K562 (cell line): ENCODE data around the gene SLIT1. TPM values are rescaled to one million over a fixed set of nuclear protein-coding genes. Genes with fewer than 3 reads are reported as not detected.

Experiments used
- ATAC-seq: fragments of 200-7000 bp; cut with Tn5 transposase; 3 replicates; pipeline ENCODE4 v1.9.1; 2020; ENCODE audit warnings: moderate library complexity
- BruUV-seq: library from RNA; stranded (reverse); fragments of 400-500 nt; replicated peaks from 2 replicates; lab custom pipeline; 2021; lab: Mats Ljungman, UMichigan
- CTCF ChIA-PET: fragments of 300-600 bp; formaldehyde crosslinking; extraction: SDS; loops from one replicate; lab custom pipeline; 2021; ENCODE audit warnings: low intra/inter-chr PET ratio; lab: Yijun Ruan, JAX
- POLR2A ChIA-PET: fragments of 300-600, 350-650 bp; sonication (Branson Sonifier 250); formaldehyde crosslinking; extraction: SDS; loops from one replicate; lab custom pipeline; 2021; ENCODE audit warnings: antibody characterized with exemption, inconsistent platforms; lab: Yijun Ruan, JAX
- DNase-seq, 4 experiments: peaks; one replicate each; pipeline versions ENCODE4 v3.0.0 to v3.0.0-alpha.2; 2011 to 2018; ENCODE audit warnings: low spot score in 3 of 4, mixed read lengths in 3 of 4; ENCODE audit errors: extremely low read depth in 1 of 4
- FAIRE-seq: peaks from 2 replicates; lab custom pipeline; 2011; peaks lifted over from hg19 to GRCh38; lab: Jason Lieb, UNC
- H2AFZ ChIP-seq: 2 replicates; pipeline ENCODE4 v1.6.0; 2011; ENCODE audit warnings: low read depth, low read length, control low read depth, inconsistent platforms
- H3K27ac ChIP-seq: fragments of 200-600 bp; 3 replicates; pipeline ENCODE4 v1.8.0; 2011; ENCODE audit warnings: low read depth, mild to moderate bottlenecking, control low read depth, inconsistent platforms, low read length, moderate library complexity, mixed read lengths; ENCODE audit errors: extremely low read depth
- H3K27me3 ChIP-seq, 2 experiments: fragments of 300-600 bp in 1 of 2; 2 replicates in 1 of 2; 3 replicates in 1 of 2; pipeline versions ENCODE4 v1.6.0 to v1.8.0; 2011; ENCODE audit warnings: inconsistent platforms in 2 of 2, low read length in 2 of 2, mild to moderate bottlenecking in 1 of 2, mixed read lengths in 1 of 2, moderate library complexity in 1 of 2; ENCODE audit not compliant: control insufficient read depth in 2 of 2, insufficient read depth in 2 of 2
- H3K36me3 ChIP-seq: fragments of 300-600 bp; 3 replicates; pipeline ENCODE4 v1.8.0; 2011; ENCODE audit warnings: mild to moderate bottlenecking, low read length, inconsistent platforms; ENCODE audit not compliant: control insufficient read depth, insufficient read depth
- H3K4me1 ChIP-seq, 2 experiments: fragments of 200-600 bp in 1 of 2; replicated peaks in 1 of 2; 2 replicates in 1 of 2; 3 replicates in 1 of 2; pipeline versions ENCODE4 v1.5.1 to v1.8.0; 2011; ENCODE audit warnings: inconsistent platforms in 2 of 2, low read length in 2 of 2, mild to moderate bottlenecking in 1 of 2, mixed read lengths in 1 of 2, moderate library complexity in 1 of 2; ENCODE audit not compliant: control insufficient read depth in 2 of 2, insufficient read depth in 2 of 2
- H3K4me2 ChIP-seq: 2 replicates; pipeline ENCODE4 v1.6.1; 2011; ENCODE audit warnings: low read length, control low read depth, inconsistent platforms, mixed read lengths; ENCODE audit not compliant: insufficient read depth
- H3K4me3 ChIP-seq: fragments of 200-600 bp; sonication (generic), shearing (Covaris generic); 2 replicates; pipeline ENCODE4 v1.5.1; 2016; ENCODE audit warnings: control low read depth, inconsistent platforms
- H3K79me2 ChIP-seq: fragments of 200-600 bp; 3 replicates; pipeline ENCODE4 v1.8.0; 2011; ENCODE audit warnings: low read length, inconsistent platforms; ENCODE audit not compliant: control insufficient read depth, insufficient read depth
- H3K9ac ChIP-seq, 2 experiments: 2 replicates each; pipeline versions ENCODE4 v1.6.0 to v1.6.1; 2011; ENCODE audit warnings: low read depth in 2 of 2, low read length in 2 of 2, control low read depth in 1 of 2, inconsistent platforms in 1 of 2, mild to moderate bottlenecking in 1 of 2, mixed read lengths in 1 of 2; ENCODE audit not compliant: insufficient read depth in 1 of 2
- H3K9me1 ChIP-seq: one replicate; pipeline ENCODE4 v1.6.0; 2011; ENCODE audit warnings: inconsistent platforms, mild to moderate bottlenecking, low read length, moderate library complexity; ENCODE audit not compliant: control insufficient read depth, insufficient read depth
- H3K9me3 ChIP-seq: replicated peaks from 2 replicates; pipeline ENCODE4 v1.5.1; 2011; ENCODE audit warnings: low read depth, low read length, inconsistent platforms; ENCODE audit not compliant: control insufficient read depth, insufficient read depth
- H4K20me1 ChIP-seq: replicated peaks from 2 replicates; pipeline ENCODE4 v1.6.1; 2011; ENCODE audit warnings: low read length, inconsistent platforms, mixed read lengths; ENCODE audit not compliant: control insufficient read depth, insufficient read depth
- ESRRB ChIP-seq: fragments of 250-450 bp; sonication (Bioruptor Pico); IDR thresholded peaks from 2 replicates; pipeline ENCODE4 v1.5.0; 2020; ENCODE audit warnings: mild to moderate bottlenecking, moderate library complexity, borderline replicate concordance
- GTF2E2 ChIP-seq: fragments of 200-800 bp; sonication (Bioruptor generic); IDR thresholded peaks from 2 replicates; pipeline ENCODE4 v1.6.1; 2016; ENCODE audit warnings: missing genetic modification characterization, missing compliant biosample characterization
- HDAC3 ChIP-seq: fragments of 450-650 bp; IDR thresholded peaks from 2 replicates; pipeline ENCODE4 v1.6.1; 2018; ENCODE audit warnings: borderline replicate concordance, mild to moderate bottlenecking, moderate library complexity; ENCODE audit not compliant: partially characterized antibody
- ILF3 ChIP-seq: fragments of 450-650 bp; IDR thresholded peaks from 2 replicates; pipeline ENCODE4 v1.6.1; 2018; ENCODE audit warnings: antibody characterized with exemption, mild to moderate bottlenecking, moderate library complexity, borderline replicate concordance
- KDM2B ChIP-seq: fragments of 250-450 bp; sonication (Bioruptor Pico); IDR thresholded peaks from 2 replicates; pipeline ENCODE4 v1.8.0; 2021; ENCODE audit warnings: mild to moderate bottlenecking, moderate library complexity
- NR4A1 ChIP-seq, 2 experiments: fragments of 250-450 bp in 1 of 2; fragments of 450-650 bp in 1 of 2; sonication (Bioruptor Pico) in 1 of 2; IDR thresholded peaks; 2 replicates each; pipeline versions ENCODE4 v1.4.0 to v1.6.1; 2016 to 2020; ENCODE audit warnings: mild to moderate bottlenecking in 2 of 2, missing compliant biosample characterization in 1 of 2, missing genetic modification characterization in 1 of 2, moderate library complexity in 1 of 2
- PRMT5 ChIP-seq: sonication (generic); formaldehyde crosslinking; IDR thresholded peaks from 2 replicates; pipeline ENCODE4 v1.5.0; 2020; ENCODE audit warnings: missing genetic modification reagents
- ZNF174 ChIP-seq: fragments of 250-450 bp; sonication (Bioruptor Pico); IDR thresholded peaks from 2 replicates; pipeline ENCODE4 v1.4.0; 2020; ENCODE audit warnings: mild to moderate bottlenecking
- ZNF282 ChIP-seq: sonication (generic); formaldehyde crosslinking; IDR thresholded peaks from 2 replicates; pipeline ENCODE4 v1.8.1; 2023; ENCODE audit warnings: missing genetic modification reagents
- WGBS: fragments of 100-300 bp; shearing (Covaris generic); methylation state at CpG from one replicate; pipeline ENCODE4 v1.1.6; 2016; ENCODE audit warnings: low coverage, mixed read lengths; ENCODE audit not compliant: insufficient coverage; ENCODE audit errors: missing lambda C conversion rate; 5-methylcytosine and 5-hydroxymethylcytosine counted together
- in situ Hi-C: fragments of 300-500 bp; cut with MboI; formaldehyde crosslinking; loops from 4 replicates; pipeline ENCODE4 v1.15.0; 2018; ENCODE audit warnings: inconsistent platforms, mixed read lengths
- intact Hi-C: fragments of 100-400 bp; cut with micrococcal nuclease; formaldehyde crosslinking; loops from 2 replicates; pipeline ENCODE4 v1.14.2; 2022
- polyA plus RNA-seq, 8 experiments: library from polyadenylated mRNA; depleted of rRNA in 4 of 8; stranded (reverse) in 5 of 8; unstranded in 3 of 8; fragments of >200 nt; fragmentation: Nextera tagmentation in 2 of 8; fragmentation: Illumina TruSeq in 1 of 8; extraction: Ambion mirVana in 2 of 8; extraction: Trizol in 1 of 8; gene quantifications; 2 replicates each; pipeline versions ENCODE4 v1.2.1 to v1.2.3, GENCODE V29; 2011 to 2014; ENCODE audit warnings: inconsistent platforms in 1 of 8, missing spikeins in 1 of 8
- total RNA-seq, 7 experiments: library from RNA; depleted of rRNA in 6 of 7; stranded (reverse); fragments of >200 nt in 6 of 7; fragmentation: Illumina TruSeq in 2 of 7; extraction: Trizol in 2 of 7; gene quantifications; 2 replicates each; pipeline versions ENCODE4 v1.2.1 to v1.2.3, GENCODE V29; 2011 to 2021; ENCODE audit warnings: low replicate concordance in 1 of 7
- TF ChIP-seq, protein P1 (sequence below): sonication (generic); formaldehyde crosslinking; IDR thresholded peaks from 2 replicates; pipeline ENCODE4 v1.8.0; 2023; ENCODE audit warnings: mild to moderate bottlenecking, missing genetic modification reagents
- TF ChIP-seq, protein P2 (sequence below): sonication (generic); formaldehyde crosslinking; IDR thresholded peaks from 2 replicates; pipeline ENCODE4 v1.9.0; 2022; ENCODE audit warnings: mild to moderate bottlenecking, missing genetic modification reagents
- TF ChIP-seq, protein P3 (sequence below): fragments of 200-800 bp; sonication (Bioruptor generic); IDR thresholded peaks from 2 replicates; pipeline ENCODE4 v1.6.1; 2017; ENCODE audit warnings: missing genetic modification characterization, missing compliant biosample characterization

Gene SLIT1
- total and polyA plus RNA-seq, 9 of the 15 experiments (the other 6 are each of a cell fraction or from before 2014, with no cell fraction given), result 0.01 to 0.11 (median 0.04) TPM; not detected in 3

DNA sequence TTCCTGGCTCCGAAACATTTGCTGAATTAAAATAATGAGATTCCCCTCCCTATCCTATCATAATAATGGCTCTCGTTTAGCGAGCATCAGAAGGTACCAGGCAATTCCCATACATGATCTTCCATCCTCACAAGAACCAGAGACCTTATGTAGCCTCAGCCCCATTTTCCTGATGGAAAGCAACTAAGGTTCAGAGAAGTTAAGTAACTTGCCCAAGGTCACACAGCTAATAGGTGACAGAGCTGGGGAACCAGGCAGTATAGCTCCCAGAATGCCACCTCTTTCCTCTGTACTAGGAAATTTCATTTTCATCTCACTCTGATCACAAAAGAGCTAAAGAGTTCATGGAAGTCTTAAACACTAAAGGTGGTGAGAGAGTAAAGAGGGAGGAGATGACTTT is 2.4 kb downstream of the SLIT1 start (continued):
- TF ChIP-seq ESRRB (no peak), KDM2B (CRISPR knock-in tag) (no peak), HDAC3 (no peak), ZNF174 (no peak), ILF3 (no peak)
- TF ChIP-seq, protein P1, sequence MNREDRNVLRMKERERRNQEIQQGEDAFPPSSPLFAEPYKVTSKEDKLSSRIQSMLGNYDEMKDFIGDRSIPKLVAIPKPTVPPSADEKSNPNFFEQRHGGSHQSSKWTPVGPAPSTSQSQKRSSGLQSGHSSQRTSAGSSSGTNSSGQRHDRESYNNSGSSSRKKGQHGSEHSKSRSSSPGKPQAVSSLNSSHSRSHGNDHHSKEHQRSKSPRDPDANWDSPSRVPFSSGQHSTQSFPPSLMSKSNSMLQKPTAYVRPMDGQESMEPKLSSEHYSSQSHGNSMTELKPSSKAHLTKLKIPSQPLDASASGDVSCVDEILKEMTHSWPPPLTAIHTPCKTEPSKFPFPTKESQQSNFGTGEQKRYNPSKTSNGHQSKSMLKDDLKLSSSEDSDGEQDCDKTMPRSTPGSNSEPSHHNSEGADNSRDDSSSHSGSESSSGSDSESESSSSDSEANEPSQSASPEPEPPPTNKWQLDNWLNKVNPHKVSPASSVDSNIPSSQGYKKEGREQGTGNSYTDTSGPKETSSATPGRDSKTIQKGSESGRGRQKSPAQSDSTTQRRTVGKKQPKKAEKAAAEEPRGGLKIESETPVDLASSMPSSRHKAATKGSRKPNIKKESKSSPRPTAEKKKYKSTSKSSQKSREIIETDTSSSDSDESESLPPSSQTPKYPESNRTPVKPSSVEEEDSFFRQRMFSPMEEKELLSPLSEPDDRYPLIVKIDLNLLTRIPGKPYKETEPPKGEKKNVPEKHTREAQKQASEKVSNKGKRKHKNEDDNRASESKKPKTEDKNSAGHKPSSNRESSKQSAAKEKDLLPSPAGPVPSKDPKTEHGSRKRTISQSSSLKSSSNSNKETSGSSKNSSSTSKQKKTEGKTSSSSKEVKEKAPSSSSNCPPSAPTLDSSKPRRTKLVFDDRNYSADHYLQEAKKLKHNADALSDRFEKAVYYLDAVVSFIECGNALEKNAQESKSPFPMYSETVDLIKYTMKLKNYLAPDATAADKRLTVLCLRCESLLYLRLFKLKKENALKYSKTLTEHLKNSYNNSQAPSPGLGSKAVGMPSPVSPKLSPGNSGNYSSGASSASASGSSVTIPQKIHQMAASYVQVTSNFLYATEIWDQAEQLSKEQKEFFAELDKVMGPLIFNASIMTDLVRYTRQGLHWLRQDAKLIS (CRISPR knock-in tag), result no peak

DNA sequence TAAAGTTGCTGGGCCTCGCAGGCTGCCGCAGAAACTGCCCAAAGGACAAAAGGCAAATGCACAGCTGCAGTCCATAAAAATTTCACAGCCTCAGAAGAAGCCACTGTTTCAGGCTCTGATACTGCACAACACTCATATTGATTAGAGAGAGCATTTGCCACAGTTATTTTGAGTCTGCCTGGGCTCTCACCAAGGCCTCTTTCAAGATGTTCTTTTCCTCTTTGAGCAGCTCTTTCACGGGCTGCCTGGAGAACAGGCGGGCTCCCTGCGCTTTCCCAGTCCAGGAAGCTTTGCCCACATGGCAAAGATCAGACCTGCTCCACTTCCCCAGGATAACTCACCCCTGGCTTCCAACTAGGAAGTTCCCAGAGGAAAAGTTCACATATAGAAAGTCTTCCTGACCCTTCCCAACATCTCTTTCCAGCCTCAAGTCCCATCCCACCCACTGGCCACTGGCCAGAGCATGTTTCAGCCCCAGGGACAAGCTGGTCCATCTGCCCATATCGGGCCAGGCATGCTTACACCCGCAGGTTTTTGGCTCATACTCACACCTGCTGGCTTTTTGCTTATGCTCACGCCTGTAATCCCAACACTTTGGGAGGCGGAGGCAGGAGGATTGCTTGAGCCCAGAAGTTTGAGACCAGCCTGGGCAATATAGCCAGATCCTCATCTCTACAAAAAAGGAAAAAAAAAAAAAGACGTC is 3.3 kb downstream of the SLIT1 start:
- Histone ChIP-seq H2AFZ (no peak overlapping the region), H3K9me3 (no peaks in the 10 kb centered on the region), H3K4me1 (peaks cover 0 to 13% of the 10 kb centered on the region in 2 experiments; a peak in 2 of 5 replicates), H3K9ac (no peak overlapping the region), H4K20me1 (no peaks in the 10 kb centered on the region), H3K4me2 (no peak overlapping the region), H3K36me3 (no peaks in the 10 kb centered on the region), H3K4me3 (no peak overlapping the region), H3K27me3 (peaks cover 20 to 80% of the 10 kb centered on the region in 2 experiments), H3K27ac (no peak overlapping the region), H3K79me2 (no peaks in the 10 kb centered on the region), H3K9me1 (no peaks in the 10 kb centered on the region)
- ATAC-seq, result no peak
- intact Hi-C loops (no loop called here), in situ Hi-C loops (no loop called here)
- ChIA-PET POLR2A (interaction anchor here (0.6 to 0.7 kb wide), 2 partner anchors 9 to 1651 kb away, joined by 3 to 4 read pairs; no protein-coding TSS in a partner anchor), CTCF (no interaction called here)
- BruUV-seq, result no TSS peak
- FAIRE-seq, result no peak
- no peak for DNase-seq
- 4% methylated on average over 5 of the region's 10 CpGs for WGBS
- TF ChIP-seq PRMT5 (CRISPR knock-in tag), result no peak
- no peak for TF ChIP-seq NR4A1 (CRISPR knock-in tag; IDR thresholded peaks at IDR 0.05)
- no peak for TF ChIP-seq NR4A1 (tag; IDR thresholded peaks at IDR 0.05)
- TF ChIP-seq, protein P2, sequence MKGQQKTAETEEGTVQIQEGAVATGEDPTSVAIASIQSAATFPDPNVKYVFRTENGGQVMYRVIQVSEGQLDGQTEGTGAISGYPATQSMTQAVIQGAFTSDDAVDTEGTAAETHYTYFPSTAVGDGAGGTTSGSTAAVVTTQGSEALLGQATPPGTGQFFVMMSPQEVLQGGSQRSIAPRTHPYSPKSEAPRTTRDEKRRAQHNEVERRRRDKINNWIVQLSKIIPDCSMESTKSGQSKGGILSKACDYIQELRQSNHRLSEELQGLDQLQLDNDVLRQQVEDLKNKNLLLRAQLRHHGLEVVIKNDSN, result no peak
- TF ChIP-seq GTF2E2, result no peak
- TF ChIP-seq ZNF282 (CRISPR knock-in tag), result no peak
- TF ChIP-seq, protein P3, sequence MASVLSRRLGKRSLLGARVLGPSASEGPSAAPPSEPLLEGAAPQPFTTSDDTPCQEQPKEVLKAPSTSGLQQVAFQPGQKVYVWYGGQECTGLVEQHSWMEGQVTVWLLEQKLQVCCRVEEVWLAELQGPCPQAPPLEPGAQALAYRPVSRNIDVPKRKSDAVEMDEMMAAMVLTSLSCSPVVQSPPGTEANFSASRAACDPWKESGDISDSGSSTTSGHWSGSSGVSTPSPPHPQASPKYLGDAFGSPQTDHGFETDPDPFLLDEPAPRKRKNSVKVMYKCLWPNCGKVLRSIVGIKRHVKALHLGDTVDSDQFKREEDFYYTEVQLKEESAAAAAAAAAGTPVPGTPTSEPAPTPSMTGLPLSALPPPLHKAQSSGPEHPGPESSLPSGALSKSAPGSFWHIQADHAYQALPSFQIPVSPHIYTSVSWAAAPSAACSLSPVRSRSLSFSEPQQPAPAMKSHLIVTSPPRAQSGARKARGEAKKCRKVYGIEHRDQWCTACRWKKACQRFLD (CRISPR knock-in tag), result no peak
